ENCODE measurements around the gene C2orf92. TPM values are rescaled to one million over a fixed set of nuclear protein-coding genes. Genes with fewer than 3 reads are reported as not detected.

Gene C2orf92
- total RNA-seq, 2 donors from 2014 or later, result 5.1 to 7.1 TPM

Other genes starting within 250 kb of the C2orf92 start
- 10 to 100 TPM; 24.3 to 25.9 TPM for gene ANKRD36B, start 79.8 kb upstream of the C2orf92 start, total RNA-seq
- 100 to 1,000 TPM; 141 to 174 TPM for gene COX5B, start 23.7 kb upstream of the C2orf92 start, total RNA-seq
- 10 to 100 TPM; 45.3 to 61.1 TPM for gene ACTR1B, start 5.7 kb upstream of the C2orf92 start, total RNA-seq
- gene ZAP70, start 43.9 kb downstream of the C2orf92 start, total RNA-seq, result 1 to 10 TPM; 2.4 to 2.8 TPM

All from posterior vena cava (tissue), 2 donors.